OCI-LY1 (cell line): Measurements from ENCODE around the gene ZDHHC14.

ENCODE experiments used
- EZH2 ChIP-seq: fragments of 200-600 bp; sonication (generic), shearing (Covaris generic); IDR thresholded peaks from 2 replicates; pipeline ENCODE4 v1.8.0; 2017; ENCODE audit warnings: borderline replicate concordance, mixed run types, mild to moderate bottlenecking, antibody characterized with exemption, low read length, moderate library complexity, mixed read lengths
- TF ChIP-seq, protein P1 (sequence below): fragments of 200-600 bp; sonication (generic), shearing (Covaris generic); IDR thresholded peaks from 2 replicates; pipeline ENCODE4 v1.5.1; 2017; ENCODE audit warnings: mild to moderate bottlenecking, antibody characterized with exemption, low read length, moderate library complexity, mixed read lengths

- TF ChIP-seq, protein P1, sequence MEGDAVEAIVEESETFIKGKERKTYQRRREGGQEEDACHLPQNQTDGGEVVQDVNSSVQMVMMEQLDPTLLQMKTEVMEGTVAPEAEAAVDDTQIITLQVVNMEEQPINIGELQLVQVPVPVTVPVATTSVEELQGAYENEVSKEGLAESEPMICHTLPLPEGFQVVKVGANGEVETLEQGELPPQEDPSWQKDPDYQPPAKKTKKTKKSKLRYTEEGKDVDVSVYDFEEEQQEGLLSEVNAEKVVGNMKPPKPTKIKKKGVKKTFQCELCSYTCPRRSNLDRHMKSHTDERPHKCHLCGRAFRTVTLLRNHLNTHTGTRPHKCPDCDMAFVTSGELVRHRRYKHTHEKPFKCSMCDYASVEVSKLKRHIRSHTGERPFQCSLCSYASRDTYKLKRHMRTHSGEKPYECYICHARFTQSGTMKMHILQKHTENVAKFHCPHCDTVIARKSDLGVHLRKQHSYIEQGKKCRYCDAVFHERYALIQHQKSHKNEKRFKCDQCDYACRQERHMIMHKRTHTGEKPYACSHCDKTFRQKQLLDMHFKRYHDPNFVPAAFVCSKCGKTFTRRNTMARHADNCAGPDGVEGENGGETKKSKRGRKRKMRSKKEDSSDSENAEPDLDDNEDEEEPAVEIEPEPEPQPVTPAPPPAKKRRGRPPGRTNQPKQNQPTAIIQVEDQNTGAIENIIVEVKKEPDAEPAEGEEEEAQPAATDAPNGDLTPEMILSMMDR = no peak
- no peak for TF ChIP-seq EZH2
Measured at GRCh38 chr6:157535340-157536222, 154.6 kb downstream of the ZDHHC14 start.
